Stimulated activated naive CD4-positive, alpha-beta T cell treated with Interleukin-2 at 50 U/mL for 16 hours (primary cell): Measurements from ENCODE around the gene KIAA1755.

Source experiments
- DNase-seq: peaks from one replicate; lab custom pipeline; 2025; lab: John Stamatoyannopoulos, UW

The KIAA1755 gene

GRCh38 chr20:38217791-38218565 is 42.6 kb downstream of the KIAA1755 start:
- no peak for DNase-seq

DNA sequence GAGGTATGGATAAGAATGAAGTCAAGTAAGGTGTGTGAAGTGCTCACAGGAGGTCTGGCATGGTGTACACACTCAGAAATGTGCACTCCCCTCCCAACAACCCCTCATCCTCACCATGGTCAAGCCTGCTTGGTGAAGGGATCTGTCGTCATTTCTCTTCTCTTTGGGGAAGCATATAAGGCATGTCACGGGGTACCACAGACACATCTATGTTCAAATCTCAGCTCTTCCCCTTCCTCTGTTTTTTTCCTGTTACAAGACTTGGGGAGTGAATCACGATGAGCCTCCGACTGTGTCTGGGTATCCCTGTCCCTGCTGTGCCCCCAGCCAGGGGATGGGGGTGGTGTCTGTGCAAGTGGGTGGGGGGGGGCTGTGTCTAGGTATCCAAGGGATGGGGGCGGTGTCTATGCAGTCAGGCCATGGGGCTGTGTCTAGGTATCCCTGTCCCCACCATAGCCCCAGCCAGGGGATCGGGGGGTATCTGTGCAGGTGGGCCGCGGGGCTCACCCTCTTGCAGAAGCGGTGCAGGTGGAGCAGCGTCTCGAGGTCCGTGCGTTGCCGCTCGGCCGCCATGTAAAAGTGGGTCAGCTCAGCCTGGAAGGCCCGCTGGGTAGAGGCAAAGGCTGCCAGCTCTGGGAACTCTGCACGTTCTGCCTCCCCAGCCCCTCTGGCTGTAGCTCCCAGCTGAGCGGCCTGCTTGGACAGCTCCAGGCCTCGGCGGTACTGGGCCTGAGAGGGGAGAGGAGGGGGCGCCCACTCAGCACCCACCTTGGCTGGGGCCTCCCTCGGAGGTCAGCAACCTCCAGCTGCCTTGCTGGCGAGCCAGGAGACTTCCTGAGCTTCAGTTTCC is 43.6 kb downstream of the KIAA1755 start:
- no peak for DNase-seq

- DNase-seq, result no peak
Observed at GRCh38 chr20:38216201-38216600, 44.3 kb downstream of the KIAA1755 start.

GRCh38 chr20:38215194-38216182 is 45.0 kb downstream of the KIAA1755 start:
- no peak for DNase-seq

- no peak for DNase-seq
Observed at GRCh38 chr20:38214256-38215193, 46.0 kb downstream of the KIAA1755 start.

- DNase-seq, result no peak
Observed at GRCh38 chr20:38213607-38213940, 47.0 kb downstream of the KIAA1755 start.

DNA sequence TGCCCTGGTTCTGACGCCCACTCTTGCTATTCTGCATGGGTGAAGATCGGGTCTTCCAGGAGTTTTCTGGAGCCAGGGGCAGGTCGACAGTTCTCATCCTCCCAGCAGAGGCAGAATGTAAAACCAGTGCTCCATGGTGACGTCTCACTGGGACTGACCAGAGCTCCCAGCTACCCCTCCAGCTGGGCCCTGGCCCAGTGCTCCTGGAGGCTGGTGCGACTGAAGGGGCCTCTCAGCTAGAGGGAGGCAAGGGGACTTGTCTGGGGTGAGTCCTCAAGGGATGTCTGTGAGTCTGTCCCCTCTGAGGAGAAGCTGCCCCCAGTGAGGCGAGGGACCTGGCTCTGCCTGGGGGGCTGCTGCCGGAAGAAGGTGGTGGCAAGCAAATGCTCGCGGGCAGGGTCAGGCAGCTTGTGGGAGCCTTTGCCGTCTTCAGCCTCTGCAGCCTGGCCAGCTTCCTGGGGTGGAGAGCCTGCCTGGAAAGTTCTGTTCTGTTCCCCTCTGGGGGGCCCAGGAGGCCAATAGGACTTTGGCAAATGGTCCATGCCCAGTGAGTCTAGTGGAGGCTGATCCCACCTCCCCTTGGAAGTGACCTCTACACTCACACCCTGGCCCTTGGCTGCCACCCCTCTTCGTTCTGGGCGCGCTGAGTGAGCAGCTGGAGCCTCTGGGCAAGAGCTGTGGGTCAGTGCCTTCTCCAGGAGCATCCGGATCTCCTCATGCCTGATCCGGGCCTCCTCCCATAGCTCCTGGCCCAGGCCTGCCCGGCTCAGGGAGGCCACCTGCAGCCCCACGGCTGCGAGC is 47.5 kb downstream of the KIAA1755 start:
- DNase-seq, result no peak

- DNase-seq, result no peak
Observed at GRCh38 chr20:38211200-38212097, 49.1 kb downstream of the KIAA1755 start.

DNA sequence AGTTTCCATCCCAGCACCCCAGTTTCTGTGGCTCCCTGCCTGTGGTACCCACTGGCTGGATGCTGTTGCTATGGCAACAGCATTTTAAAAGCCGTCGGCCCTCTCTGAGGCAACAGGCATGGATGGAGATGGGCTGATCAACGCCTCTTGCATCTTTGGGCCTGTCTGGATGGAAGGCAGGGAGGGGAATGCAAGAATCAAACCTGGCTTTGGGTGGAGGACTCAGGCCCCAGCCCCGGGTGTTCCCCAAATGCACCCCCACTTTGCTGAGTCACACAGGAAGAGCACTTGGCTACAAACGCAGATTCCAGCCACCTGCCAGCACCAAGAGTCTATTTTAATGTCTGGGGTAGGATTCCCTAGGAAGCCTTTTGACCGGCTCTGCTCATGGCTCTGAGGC is 49.8 kb downstream of the KIAA1755 start:
- no peak for DNase-seq

- no peak for DNase-seq
Observed at GRCh38 chr20:38209736-38210405, 50.7 kb downstream of the KIAA1755 start.

GRCh38 chr20:38209054-38209675 is 51.4 kb downstream of the KIAA1755 start:
- no peak for DNase-seq

- DNase-seq, result no peak
Observed at GRCh38 chr20:38208523-38208922, 52.0 kb downstream of the KIAA1755 start.

- no peak for DNase-seq
Observed at GRCh38 chr20:38208088-38208487, 52.4 kb downstream of the KIAA1755 start.

GRCh38 chr20:38207621-38208020 is 52.9 kb downstream of the KIAA1755 start:
- no peak for DNase-seq

DNA sequence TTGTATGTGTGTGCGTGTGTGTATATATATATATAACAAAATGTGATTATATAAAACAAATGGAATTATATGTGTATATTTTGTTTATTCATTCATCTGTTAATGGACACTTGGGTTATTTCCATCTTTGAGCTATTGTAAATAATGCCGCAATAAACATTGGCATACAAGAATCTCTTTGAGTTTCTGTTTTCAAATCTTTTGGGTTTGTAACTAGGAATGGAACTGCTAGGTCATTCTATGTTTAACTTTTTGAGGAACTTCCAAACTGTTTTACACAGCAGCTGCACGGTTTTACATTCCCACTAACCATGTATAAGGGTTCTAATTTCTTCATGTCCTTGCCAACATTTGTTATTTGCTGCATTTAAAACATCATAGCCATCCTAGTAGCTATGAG is 55.5 kb downstream of the KIAA1755 start:
- no peak for DNase-seq

DNA sequence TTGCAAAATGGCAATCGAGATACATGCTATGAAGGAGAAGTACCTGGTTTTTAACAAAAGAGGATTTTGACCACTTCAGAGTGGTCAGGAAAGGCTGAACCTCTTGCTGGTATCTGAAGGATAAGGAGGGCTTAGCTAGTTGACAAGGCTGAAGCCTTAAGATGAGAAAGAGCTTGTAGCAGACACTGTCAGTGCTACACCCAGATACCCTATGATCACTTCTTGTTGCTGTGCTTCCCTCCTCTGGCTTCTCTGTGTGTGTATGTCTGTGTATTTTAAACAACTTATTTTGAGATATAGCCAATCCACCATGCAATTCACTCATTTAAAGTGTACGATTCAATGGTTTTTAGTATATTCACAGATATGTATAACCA is 56.6 kb downstream of the KIAA1755 start:
- no peak for DNase-seq

- no peak for DNase-seq
Observed at GRCh38 chr20:38203337-38203980, 57.1 kb downstream of the KIAA1755 start.

GRCh38 chr20:38202982-38203293 is 57.6 kb downstream of the KIAA1755 start:
- no peak for DNase-seq
